WTC11 (cell line): Measurements from ENCODE around the gene DECR2. TPM values are rescaled to one million over a fixed set of nuclear protein-coding genes. Genes with fewer than 3 reads are reported as not detected.
A peak's percentile ranks its signal among the peaks of the same experiment; 100 is the strongest.

Experiments
- ATAC-seq: fragments of 200-7000 bp; cut with Tn5 transposase; 2 replicates; pipeline ENCODE4 v1.10.0; 2021; ENCODE audit warnings: mild to moderate bottlenecking, moderate library complexity
- CTCF ChIA-PET: fragments of 300-600 bp; sonication (Branson Sonifier 250); formaldehyde crosslinking; loops from one replicate; lab custom pipeline; 2021; ENCODE audit warnings: antibody characterized with exemption; lab: Charles Lee
- POLR2A ChIA-PET: fragments of 350-600 bp; sonication (Branson Sonifier 250); formaldehyde crosslinking; loops from one replicate; lab custom pipeline; 2021; ENCODE audit warnings: antibody characterized with exemption; lab: Charles Lee
- DNase-seq: peaks from one replicate; pipeline ENCODE4 v3.0.0; 2021; ENCODE audit warnings: low spot score
- H3K27ac Mint-ChIP-seq: 2 replicates; pipeline ENCODE4 v1.8.0; 2021; ENCODE audit warnings: mixed read lengths
- H3K27me3 Mint-ChIP-seq: 2 replicates; pipeline ENCODE4 v1.8.0; 2021; ENCODE audit warnings: low read depth, mild to moderate bottlenecking, moderate library complexity, mixed read lengths
- H3K36me3 Mint-ChIP-seq: 2 replicates; pipeline ENCODE4 v1.8.0; 2021; ENCODE audit warnings: mixed read lengths
- H3K4me1 Mint-ChIP-seq: 2 replicates; pipeline ENCODE4 v1.8.0; 2022; ENCODE audit warnings: mixed read lengths
- H3K4me3 Mint-ChIP-seq: 2 replicates; pipeline ENCODE4 v1.8.0; 2021; ENCODE audit warnings: mild to moderate bottlenecking, moderate library complexity, mixed read lengths
- H3K9me3 Mint-ChIP-seq: 2 replicates; pipeline ENCODE4 v1.8.0; 2021; ENCODE audit warnings: mixed read lengths
- ATF6 ChIP-seq: sonication (generic); formaldehyde crosslinking; IDR thresholded peaks from 2 replicates; pipeline ENCODE4 v1.8.1; 2023; ENCODE audit warnings: mild to moderate bottlenecking, missing genetic modification reagents
- CBFB ChIP-seq: sonication (generic); formaldehyde crosslinking; IDR thresholded peaks from 2 replicates; pipeline ENCODE4 v1.8.1; 2022; ENCODE audit warnings: mild to moderate bottlenecking, low read depth, missing genetic modification reagents
- CDX4 ChIP-seq: fragments of 250-450 bp; sonication (Bioruptor Pico); IDR thresholded peaks from 2 replicates; pipeline ENCODE4 v1.9.0; 2021; ENCODE audit warnings: moderate library complexity, mild to moderate bottlenecking, inconsistent platforms, borderline replicate concordance
- ELF4 ChIP-seq: sonication (generic); formaldehyde crosslinking; IDR thresholded peaks from 2 replicates; pipeline ENCODE4 v1.8.1; 2022; ENCODE audit warnings: low read depth, mild to moderate bottlenecking, moderate library complexity, missing genetic modification reagents
- ETV6 ChIP-seq: sonication (generic); formaldehyde crosslinking; IDR thresholded peaks from 2 replicates; pipeline ENCODE4 v1.8.1; 2022; ENCODE audit warnings: mild to moderate bottlenecking, missing genetic modification reagents
- FOXK1 ChIP-seq: sonication (generic); formaldehyde crosslinking; IDR thresholded peaks from 2 replicates; pipeline ENCODE4 v1.8.0; 2022; ENCODE audit warnings: mild to moderate bottlenecking, moderate library complexity, missing genetic modification reagents
- GABPB1 ChIP-seq: sonication (generic); formaldehyde crosslinking; IDR thresholded peaks from 2 replicates; pipeline ENCODE4 v1.8.1; 2023; ENCODE audit warnings: mild to moderate bottlenecking, missing genetic modification reagents
- GTF2I ChIP-seq: fragments of 250-450 bp; sonication (Bioruptor Pico); conservative IDR thresholded peaks from 2 replicates; pipeline ENCODE4 v1.4.0; 2021; ENCODE audit warnings: mild to moderate bottlenecking
- HMGA2 ChIP-seq: fragments of 250-450 bp; sonication (Bioruptor Pico); IDR thresholded peaks from 2 replicates; pipeline ENCODE4 v1.4.0; 2021; ENCODE audit warnings: mild to moderate bottlenecking, moderate library complexity
- HMGXB4 ChIP-seq: sonication (generic); formaldehyde crosslinking; IDR thresholded peaks from 2 replicates; pipeline ENCODE4 v1.8.1; 2023; ENCODE audit warnings: mild to moderate bottlenecking, moderate library complexity, missing genetic modification reagents
- IRF2 ChIP-seq: sonication (generic); formaldehyde crosslinking; IDR thresholded peaks from 2 replicates; pipeline ENCODE4 v1.8.0; 2022; ENCODE audit warnings: low read depth, missing genetic modification reagents, borderline replicate concordance
- KAT7 ChIP-seq: sonication (generic); formaldehyde crosslinking; IDR thresholded peaks from 2 replicates; pipeline ENCODE4 v1.8.1; 2023; ENCODE audit warnings: missing genetic modification reagents, mild to moderate bottlenecking, borderline replicate concordance
- MYBL2 ChIP-seq: sonication (generic); formaldehyde crosslinking; IDR thresholded peaks from 2 replicates; pipeline ENCODE4 v1.8.1; 2023; ENCODE audit warnings: mild to moderate bottlenecking, moderate library complexity, missing genetic modification reagents
- NR2C2 ChIP-seq: sonication (generic); formaldehyde crosslinking; IDR thresholded peaks from 2 replicates; pipeline ENCODE4 v1.8.0; 2022; ENCODE audit warnings: mild to moderate bottlenecking, missing genetic modification reagents
- ZBTB43 ChIP-seq: sonication (generic); formaldehyde crosslinking; IDR thresholded peaks from 2 replicates; pipeline ENCODE4 v1.8.1; 2023; ENCODE audit warnings: mild to moderate bottlenecking, missing genetic modification reagents
- ZNF263 ChIP-seq: sonication (generic); formaldehyde crosslinking; IDR thresholded peaks from 2 replicates; pipeline ENCODE4 v1.8.1; 2022; ENCODE audit warnings: low read depth, mild to moderate bottlenecking, moderate library complexity, missing genetic modification reagents
- ZNF396 ChIP-seq: fragments of 250-450 bp; sonication (Bioruptor Pico); IDR thresholded peaks from 2 replicates; pipeline ENCODE4 v1.8.0; 2021; ENCODE audit warnings: mild to moderate bottlenecking, moderate library complexity, borderline replicate concordance
- ZNF423 ChIP-seq: fragments of 250-450 bp; sonication (Bioruptor Pico); IDR thresholded peaks from 2 replicates; pipeline ENCODE4 v2.1.2; 2022; ENCODE audit warnings: mild to moderate bottlenecking, moderate library complexity
- ZNF425 ChIP-seq: fragments of 250-450 bp; sonication (Bioruptor Pico); conservative IDR thresholded peaks from 2 replicates; pipeline ENCODE4 v1.9.0; 2021; ENCODE audit warnings: mild to moderate bottlenecking
- ZNF532 ChIP-seq: fragments of 250-450 bp; sonication (Bioruptor Pico); IDR thresholded peaks from 2 replicates; pipeline ENCODE4 v1.9.0; 2021; ENCODE audit warnings: mild to moderate bottlenecking, borderline replicate concordance
- total RNA-seq: library from RNA; stranded (reverse); gene quantifications from 3 replicates; pipeline ENCODE4 v1.2.3, GENCODE V29; 2021

The DECR2 gene
- total RNA-seq, 1 experiment from 2014 or later, result 43.6 TPM

- H3K9me3 Mint-ChIP-seq, result no peaks in the 10 kb centered on the region
- no peaks in the 10 kb centered on the region for H3K36me3 Mint-ChIP-seq
- TF ChIP-seq ZNF423 (no peak), FOXK1 (CRISPR knock-in tag) (no peak), GTF2I (CRISPR knock-in tag) (no peak), ZNF425 (CRISPR knock-in tag) (no peak), IRF2 (no peak), ZNF263 (CRISPR knock-in tag) (no peak), ZBTB43 (no peak), ELF4 (CRISPR knock-in tag) (no peak), KAT7 (CRISPR knock-in tag) (no peak), GABPB1 (no peak), ZNF396 (CRISPR knock-in tag) (no peak), ATF6 (CRISPR knock-in tag) (no peak), NR2C2 (CRISPR knock-in tag) (no peak), ZNF532 (CRISPR knock-in tag) (no peak), CDX4 (CRISPR knock-in tag) (no peak), HMGA2 (CRISPR knock-in tag) (no peak), ETV6 (CRISPR knock-in tag) (no peak), CBFB (CRISPR knock-in tag) (no peak), HMGXB4 (CRISPR knock-in tag) (no peak), MYBL2 (CRISPR knock-in tag) (no peak)
- no peaks in the 10 kb centered on the region for H3K27me3 Mint-ChIP-seq
- H3K27ac Mint-ChIP-seq, result peak overlapping the region; percentile 72
- no peak for DNase-seq
- no peak overlapping the region for H3K4me3 Mint-ChIP-seq
- H3K4me1 Mint-ChIP-seq, result peaks cover 3% of the 10 kb centered on the region; the same call in 1 of the 2 replicates
- ATAC-seq, result no peak
- ChIA-PET POLR2A (no interaction called here), CTCF (interaction anchor here (1.5 kb wide), 1 partner anchor 138 kb away, joined by 3 read pairs; no protein-coding TSS in a partner anchor)
These were observed 39.8 kb downstream of the DECR2 start for GRCh38 chr16:441447-441846.
